Measurements from ENCODE around the gene DNAAF8.

DNAAF8 gene

DNA sequence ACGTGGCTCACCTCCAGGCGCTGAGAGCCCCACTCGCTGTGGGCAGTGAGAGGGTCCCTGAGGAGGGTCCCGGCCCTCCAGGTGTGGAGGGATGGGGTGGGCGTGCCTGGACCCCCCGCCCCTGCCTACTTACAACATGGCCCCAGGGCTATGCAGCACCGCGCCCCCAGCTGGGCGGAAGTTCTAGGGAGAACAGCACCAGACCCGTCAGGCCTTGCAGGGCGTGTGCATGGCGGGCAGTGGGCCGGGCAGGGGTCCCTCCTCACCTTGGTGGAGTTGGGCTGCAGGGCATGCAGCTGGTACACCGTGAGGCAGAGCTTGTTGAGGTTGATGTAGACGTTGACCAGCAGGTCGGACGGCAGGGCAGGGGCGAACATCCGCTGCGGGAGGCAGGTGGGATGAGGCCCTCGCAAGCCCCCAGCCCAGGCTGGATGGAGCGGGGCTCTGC, 63.5 kb downstream of the DNAAF8 start:
- TF ChIP-seq TAF1 (IDR thresholded peaks at IDR 0.05; ENCODE audit: borderline replicate concordance, insufficient read depth, low read length) (no peak), FOXP2 (optimal IDR thresholded peaks at IDR 0.05; ENCODE audit: borderline replicate concordance, extremely low read depth, extremely low read length, insufficient read depth) (no peak), SIN3A (IDR thresholded peaks at IDR 0.05; ENCODE audit: borderline replicate concordance, insufficient read depth, low read length) (no peak)
- TF ChIP-seq, protein P1, sequence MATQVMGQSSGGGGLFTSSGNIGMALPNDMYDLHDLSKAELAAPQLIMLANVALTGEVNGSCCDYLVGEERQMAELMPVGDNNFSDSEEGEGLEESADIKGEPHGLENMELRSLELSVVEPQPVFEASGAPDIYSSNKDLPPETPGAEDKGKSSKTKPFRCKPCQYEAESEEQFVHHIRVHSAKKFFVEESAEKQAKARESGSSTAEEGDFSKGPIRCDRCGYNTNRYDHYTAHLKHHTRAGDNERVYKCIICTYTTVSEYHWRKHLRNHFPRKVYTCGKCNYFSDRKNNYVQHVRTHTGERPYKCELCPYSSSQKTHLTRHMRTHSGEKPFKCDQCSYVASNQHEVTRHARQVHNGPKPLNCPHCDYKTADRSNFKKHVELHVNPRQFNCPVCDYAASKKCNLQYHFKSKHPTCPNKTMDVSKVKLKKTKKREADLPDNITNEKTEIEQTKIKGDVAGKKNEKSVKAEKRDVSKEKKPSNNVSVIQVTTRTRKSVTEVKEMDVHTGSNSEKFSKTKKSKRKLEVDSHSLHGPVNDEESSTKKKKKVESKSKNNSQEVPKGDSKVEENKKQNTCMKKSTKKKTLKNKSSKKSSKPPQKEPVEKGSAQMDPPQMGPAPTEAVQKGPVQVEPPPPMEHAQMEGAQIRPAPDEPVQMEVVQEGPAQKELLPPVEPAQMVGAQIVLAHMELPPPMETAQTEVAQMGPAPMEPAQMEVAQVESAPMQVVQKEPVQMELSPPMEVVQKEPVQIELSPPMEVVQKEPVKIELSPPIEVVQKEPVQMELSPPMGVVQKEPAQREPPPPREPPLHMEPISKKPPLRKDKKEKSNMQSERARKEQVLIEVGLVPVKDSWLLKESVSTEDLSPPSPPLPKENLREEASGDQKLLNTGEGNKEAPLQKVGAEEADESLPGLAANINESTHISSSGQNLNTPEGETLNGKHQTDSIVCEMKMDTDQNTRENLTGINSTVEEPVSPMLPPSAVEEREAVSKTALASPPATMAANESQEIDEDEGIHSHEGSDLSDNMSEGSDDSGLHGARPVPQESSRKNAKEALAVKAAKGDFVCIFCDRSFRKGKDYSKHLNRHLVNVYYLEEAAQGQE (IDR thresholded peaks at IDR 0.05; ENCODE audit: insufficient read depth in 1 of 2, low read depth in 2 of 2, low read length in 2 of 2): no peak

- TF ChIP-seq, protein P1 (IDR thresholded peaks at IDR 0.05; ENCODE audit: insufficient read depth in 1 of 2, low read depth in 2 of 2, low read length in 2 of 2): no peak
- TF ChIP-seq TAF1 (IDR thresholded peaks at IDR 0.05; ENCODE audit: borderline replicate concordance, insufficient read depth, low read length) (no peak), POLR2AphosphoS5 (IDR thresholded peaks at IDR 0.05; ENCODE audit: low read depth, low read length) (no peak), FOXP2 (optimal IDR thresholded peaks at IDR 0.05; ENCODE audit: borderline replicate concordance, extremely low read depth, extremely low read length, insufficient read depth) (no peak), SIN3A (IDR thresholded peaks at IDR 0.05; ENCODE audit: borderline replicate concordance, insufficient read depth, low read length) (no peak)
These were observed 64.1 kb downstream of the DNAAF8 start for GRCh38 chr16:4798456-4798855.
